ENCODE measurements around the gene S100A14. TPM values are rescaled to one million over a fixed set of nuclear protein-coding genes. Genes with fewer than 3 reads are reported as not detected.
"Not testable (repeated sequence)": the region's sequence is repeated elsewhere in the genome, so short reads cannot be mapped to it uniquely, and the experiment has no call there.

Gene S100A14
- total RNA-seq, 1 experiment from 2014 or later: 332 TPM

DNA sequence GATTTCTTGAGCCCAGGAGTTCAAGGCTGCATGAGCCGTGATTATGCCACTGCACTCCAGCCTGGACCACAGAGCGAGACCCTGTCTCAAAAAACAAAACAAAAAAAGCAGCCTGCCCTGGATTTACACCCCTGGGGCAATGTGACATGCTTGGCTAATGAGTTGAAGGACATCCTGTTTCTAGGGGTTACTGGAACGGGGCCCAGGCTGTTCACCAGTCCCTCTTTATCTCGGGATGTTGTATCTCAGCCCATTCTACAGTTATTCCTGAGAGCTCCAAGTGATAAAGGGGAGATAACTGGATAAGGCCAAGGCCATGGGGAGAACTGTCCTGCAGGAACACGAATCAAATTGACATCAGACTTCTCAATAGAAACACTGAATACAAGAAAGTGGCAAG, 28.8 kb downstream of the S100A14 start:
- H3K27me3 Mint-ChIP-seq (ENCODE audit: insufficient read depth, unreplicated experiment): no peaks in the 10 kb centered on the region
- BruUV-seq (replicated peaks): no TSS peak
- peaks cover 16% of the 10 kb centered on the region for H3K4me1 Mint-ChIP-seq (ENCODE audit: insufficient read depth, unreplicated experiment)
- no peak overlapping the region for H3K4me3 Mint-ChIP-seq (ENCODE audit: unreplicated experiment)
- CTCF ChIA-PET: interaction anchor here (0.7 to 2.4 kb wide), 6 partner anchors 9 to 235 kb away, joined by 3 to 19 read pairs (median 3); no protein-coding TSS in a partner anchor
- H3K36me3 Mint-ChIP-seq (ENCODE audit: insufficient read depth, unreplicated experiment): peaks cover 7% of the 10 kb centered on the region
- DNase-seq (ENCODE audit: unreplicated experiment): no peak
- TF ChIP-seq, protein P1, sequence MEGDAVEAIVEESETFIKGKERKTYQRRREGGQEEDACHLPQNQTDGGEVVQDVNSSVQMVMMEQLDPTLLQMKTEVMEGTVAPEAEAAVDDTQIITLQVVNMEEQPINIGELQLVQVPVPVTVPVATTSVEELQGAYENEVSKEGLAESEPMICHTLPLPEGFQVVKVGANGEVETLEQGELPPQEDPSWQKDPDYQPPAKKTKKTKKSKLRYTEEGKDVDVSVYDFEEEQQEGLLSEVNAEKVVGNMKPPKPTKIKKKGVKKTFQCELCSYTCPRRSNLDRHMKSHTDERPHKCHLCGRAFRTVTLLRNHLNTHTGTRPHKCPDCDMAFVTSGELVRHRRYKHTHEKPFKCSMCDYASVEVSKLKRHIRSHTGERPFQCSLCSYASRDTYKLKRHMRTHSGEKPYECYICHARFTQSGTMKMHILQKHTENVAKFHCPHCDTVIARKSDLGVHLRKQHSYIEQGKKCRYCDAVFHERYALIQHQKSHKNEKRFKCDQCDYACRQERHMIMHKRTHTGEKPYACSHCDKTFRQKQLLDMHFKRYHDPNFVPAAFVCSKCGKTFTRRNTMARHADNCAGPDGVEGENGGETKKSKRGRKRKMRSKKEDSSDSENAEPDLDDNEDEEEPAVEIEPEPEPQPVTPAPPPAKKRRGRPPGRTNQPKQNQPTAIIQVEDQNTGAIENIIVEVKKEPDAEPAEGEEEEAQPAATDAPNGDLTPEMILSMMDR (IDR thresholded peaks at IDR 0.05; ENCODE audit: unreplicated experiment): no peak
- intact Hi-C loops (cut with micrococcal nuclease): no loop called here
- no peak overlapping the region for H3K27ac Mint-ChIP-seq (ENCODE audit: low read depth, unreplicated experiment)
- H3K9me3 Mint-ChIP-seq (ENCODE audit: unreplicated experiment): no peaks in the 10 kb centered on the region
- POLR2A ChIA-PET: interaction anchor here (0.8 to 3.3 kb wide), 4 partner anchors 9 to 28 kb away, joined by 3 to 20 read pairs (median 4); partner anchors contain the start of genes S100A14 and S100A16

DNA sequence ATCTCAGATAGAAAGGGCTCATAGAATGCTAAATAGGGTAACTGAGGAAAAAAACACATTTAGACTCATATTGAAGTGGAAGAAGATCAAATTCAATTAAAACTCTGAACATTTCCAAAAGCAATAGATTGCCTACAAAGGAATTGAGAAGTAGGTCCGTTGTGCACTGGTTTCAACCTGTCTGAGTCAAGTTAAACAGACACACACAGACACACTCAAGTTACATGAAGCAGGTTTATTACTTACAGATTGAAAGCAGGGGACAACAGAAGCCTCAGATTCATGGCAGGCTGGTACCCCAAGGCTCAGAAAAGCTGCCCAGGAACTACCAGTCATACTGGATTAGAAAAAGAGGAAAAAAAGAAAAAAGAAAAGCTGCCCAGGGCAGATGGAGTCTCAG, 29.8 kb downstream of the S100A14 start:
- intact Hi-C loops (cut with micrococcal nuclease): no loop called here
- TF ChIP-seq, protein P1 (IDR thresholded peaks at IDR 0.05; ENCODE audit: unreplicated experiment): no peak
- Mint-ChIP-seq H3K9me3 (ENCODE audit: unreplicated experiment) (no peaks in the 10 kb centered on the region), H3K4me1 (ENCODE audit: insufficient read depth, unreplicated experiment) (peaks cover 16% of the 10 kb centered on the region), H3K4me3 (ENCODE audit: unreplicated experiment) (no peak overlapping the region), H3K27ac (ENCODE audit: low read depth, unreplicated experiment) (peak overlapping the region; percentile 11), H3K36me3 (ENCODE audit: insufficient read depth, unreplicated experiment) (peaks cover 7% of the 10 kb centered on the region), H3K27me3 (ENCODE audit: insufficient read depth, unreplicated experiment) (no peaks in the 10 kb centered on the region)
- POLR2A ChIA-PET: interaction anchor here (0.9 to 3.3 kb wide), 5 partner anchors 8 to 26 kb away, joined by 3 to 20 read pairs (median 4); partner anchors contain the start of gene S100A16
- DNase-seq (ENCODE audit: unreplicated experiment): no peak
- CTCF ChIA-PET: interaction anchor here (0.7 to 2.4 kb wide), 7 partner anchors 8 to 92 kb away, joined by 3 to 19 read pairs (median 3); no protein-coding TSS in a partner anchor
- no TSS peak for BruUV-seq (replicated peaks)

DNA sequence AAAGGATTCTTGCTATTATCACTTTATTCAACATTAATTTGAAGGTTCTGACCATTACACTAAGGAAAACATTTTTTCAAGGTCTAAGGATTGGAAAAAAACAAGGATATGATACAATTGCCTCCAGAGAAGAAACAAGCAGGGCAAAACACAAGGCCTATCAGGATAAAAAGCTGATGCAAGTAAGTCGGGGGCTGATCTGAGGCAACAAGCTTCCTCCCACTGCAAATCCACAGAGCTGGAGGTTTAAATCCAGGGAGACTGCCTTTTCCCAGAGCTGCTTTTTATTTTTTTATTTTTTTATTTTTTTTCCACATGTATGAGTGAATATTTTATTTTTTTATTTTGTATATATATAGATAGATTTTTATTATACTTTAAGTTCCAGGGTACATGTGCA, 31.1 kb downstream of the S100A14 start:
- peaks cover 16% of the 10 kb centered on the region for H3K4me1 Mint-ChIP-seq (ENCODE audit: insufficient read depth, unreplicated experiment)
- no peaks in the 10 kb centered on the region for H3K27me3 Mint-ChIP-seq (ENCODE audit: insufficient read depth, unreplicated experiment)
- no peak overlapping the region for H3K4me3 Mint-ChIP-seq (ENCODE audit: unreplicated experiment)
- POLR2A ChIA-PET: interaction anchor here (1.1 to 3.3 kb wide), 5 partner anchors 11 to 64 kb away, joined by 3 to 20 read pairs (median 6); partner anchors contain the start of genes S100A14 and S100A16
- no TSS peak for BruUV-seq (replicated peaks)
- DNase-seq (ENCODE audit: unreplicated experiment): no peak
- CTCF ChIA-PET: interaction anchor here (0.6 to 2.4 kb wide), 6 partner anchors 8 to 231 kb away, joined by 3 to 19 read pairs (median 4); partner anchors contain the start of gene S100A9
- TF ChIP-seq, protein P1 (IDR thresholded peaks at IDR 0.05; ENCODE audit: unreplicated experiment): no peak
- H3K27ac Mint-ChIP-seq (ENCODE audit: low read depth, unreplicated experiment): no peak overlapping the region
- H3K36me3 Mint-ChIP-seq (ENCODE audit: insufficient read depth, unreplicated experiment): peaks cover 7% of the 10 kb centered on the region
- intact Hi-C loops (cut with micrococcal nuclease): no loop called here
- H3K9me3 Mint-ChIP-seq (ENCODE audit: unreplicated experiment): no peaks in the 10 kb centered on the region

DNA sequence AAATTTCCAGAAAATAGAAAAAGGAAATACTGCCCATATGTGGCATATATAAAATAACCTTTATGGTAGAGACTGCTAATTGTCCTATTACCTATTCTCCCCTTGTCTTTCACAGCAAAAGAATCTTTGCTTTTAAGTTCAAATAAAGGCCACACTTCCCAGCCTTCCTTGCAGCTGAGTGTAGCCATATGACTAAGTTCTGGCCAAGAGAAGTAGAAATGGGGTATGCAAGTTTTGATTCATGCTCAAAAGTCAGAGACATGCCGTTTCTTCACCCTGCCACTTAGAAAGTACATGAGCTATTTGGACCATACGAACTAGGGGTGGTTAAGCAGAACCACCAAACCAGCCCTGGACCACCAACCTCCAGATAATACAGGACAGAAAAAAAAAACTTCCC, 32.1 kb downstream of the S100A14 start:
- Mint-ChIP-seq H3K4me1 (ENCODE audit: insufficient read depth, unreplicated experiment) (peaks cover 16% of the 10 kb centered on the region), H3K27me3 (ENCODE audit: insufficient read depth, unreplicated experiment) (no peaks in the 10 kb centered on the region), H3K27ac (ENCODE audit: low read depth, unreplicated experiment) (no peak overlapping the region), H3K36me3 (ENCODE audit: insufficient read depth, unreplicated experiment) (peaks cover 4% of the 10 kb centered on the region), H3K9me3 (ENCODE audit: unreplicated experiment) (no peaks in the 10 kb centered on the region), H3K4me3 (ENCODE audit: unreplicated experiment) (no peak overlapping the region)
- intact Hi-C loops (cut with micrococcal nuclease): no loop called here
- ChIA-PET POLR2A (interaction anchor here (1.6 to 1.7 kb wide), 2 partner anchors 12 to 65 kb away, joined by 3 to 8 read pairs; no protein-coding TSS in a partner anchor), CTCF (interaction anchor here (1.3 to 1.8 kb wide), 3 partner anchors 12 to 230 kb away, joined by 4 to 8 read pairs (median 6); no protein-coding TSS in a partner anchor)
- BruUV-seq (replicated peaks): no TSS peak
- no peak for DNase-seq (ENCODE audit: unreplicated experiment)
- TF ChIP-seq, protein P1 (IDR thresholded peaks at IDR 0.05; ENCODE audit: unreplicated experiment): no peak

DNA sequence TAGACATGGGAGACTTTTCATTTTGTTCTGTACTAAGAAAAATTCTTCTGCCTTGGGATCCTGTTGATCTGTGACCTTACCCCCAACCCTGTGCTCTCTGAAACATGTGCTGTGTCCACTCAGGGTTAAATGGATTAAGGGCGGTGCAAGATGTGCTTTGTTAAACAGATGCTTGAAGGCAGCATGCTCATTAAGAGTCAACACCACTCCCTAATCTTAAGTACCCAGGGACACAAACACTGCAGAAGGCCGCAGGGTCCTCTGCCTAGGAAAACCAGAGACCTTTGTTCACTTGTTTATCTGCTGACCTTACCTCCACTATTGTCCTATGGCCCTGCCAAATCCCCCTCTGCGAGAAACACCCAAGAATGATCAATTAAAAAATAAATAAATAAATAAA, 32.6 kb downstream of the S100A14 start:
- DNase-seq (ENCODE audit: unreplicated experiment); H3K4me3 Mint-ChIP-seq (ENCODE audit: unreplicated experiment); H3K27me3 Mint-ChIP-seq (ENCODE audit: insufficient read depth, unreplicated experiment); H3K9me3 Mint-ChIP-seq (ENCODE audit: unreplicated experiment); BruUV-seq (replicated peaks); H3K36me3 Mint-ChIP-seq (ENCODE audit: insufficient read depth, unreplicated experiment); intact Hi-C loops (cut with micrococcal nuclease); POLR2A ChIA-PET; H3K27ac Mint-ChIP-seq (ENCODE audit: low read depth, unreplicated experiment): not testable (repeated sequence)
- H3K4me1 Mint-ChIP-seq (ENCODE audit: insufficient read depth, unreplicated experiment): peaks cover 18% of the 10 kb centered on the region
- CTCF ChIA-PET: interaction anchor here (1.3 to 1.8 kb wide), 3 partner anchors 11 to 230 kb away, joined by 4 to 8 read pairs (median 6); no protein-coding TSS in a partner anchor

DNA sequence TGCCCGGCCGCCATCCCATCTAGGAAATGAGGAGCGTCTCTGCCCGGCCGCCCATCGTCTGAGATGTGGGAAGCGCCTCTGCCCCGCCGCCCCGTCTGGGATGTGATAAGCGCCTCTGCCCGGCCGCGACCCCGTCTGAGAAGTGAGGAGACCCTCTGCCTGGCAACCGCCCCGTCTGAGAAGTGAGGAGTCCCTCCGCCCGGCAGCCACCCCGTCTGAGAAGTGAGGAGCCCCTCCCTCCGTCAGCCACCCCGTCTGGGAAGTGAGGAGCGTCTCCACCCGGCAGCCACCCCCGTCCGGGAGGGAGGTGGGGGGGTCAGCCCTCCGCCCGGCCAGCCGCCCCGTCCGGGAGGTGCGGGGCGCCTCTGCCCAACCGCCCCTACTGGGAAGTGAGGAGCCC, 33.3 kb downstream of the S100A14 start:
- CTCF ChIA-PET: interaction anchor here (1.5 to 1.8 kb wide), 2 partner anchors 11 to 44 kb away, joined by 6 to 8 read pairs; no protein-coding TSS in a partner anchor
- BruUV-seq (replicated peaks); H3K36me3 Mint-ChIP-seq (ENCODE audit: insufficient read depth, unreplicated experiment); H3K9me3 Mint-ChIP-seq (ENCODE audit: unreplicated experiment); DNase-seq (ENCODE audit: unreplicated experiment); POLR2A ChIA-PET; H3K27me3 Mint-ChIP-seq (ENCODE audit: insufficient read depth, unreplicated experiment); H3K27ac Mint-ChIP-seq (ENCODE audit: low read depth, unreplicated experiment); intact Hi-C loops (cut with micrococcal nuclease); H3K4me3 Mint-ChIP-seq (ENCODE audit: unreplicated experiment): not testable (repeated sequence)
- peaks cover 25% of the 10 kb centered on the region for H3K4me1 Mint-ChIP-seq (ENCODE audit: insufficient read depth, unreplicated experiment)
